HG03521 (cell line): Measurements from ENCODE around the gene COX18.
A peak's percentile ranks its signal among the peaks of the same experiment; 100 is the strongest.

Experiments
- ATAC-seq: cut with Tn5 transposase; IDR thresholded peaks from one replicate; pipeline ENCODE4 v1.9.1; 2021; ENCODE audit warnings: mild to moderate bottlenecking, moderate library complexity; ENCODE audit not compliant: unreplicated experiment

Gene COX18

GRCh38 chr4:73069338-73070073 is at the start of gene COX18:
Gene COX18, minus strand, starts transcription at chr4:73069716. Its CDS starts 67 bp downstream, at chr4:73069649.
- ATAC-seq, result peak; percentile 84

GRCh38 chr4:73109493-73109892 is 40.0 kb upstream of the COX18 start:
- ATAC-seq, result no peak

GRCh38 chr4:73104695-73105094 is 35.2 kb upstream of the COX18 start:
- no peak for ATAC-seq

- ATAC-seq, result no peak
These were observed 34.4 kb upstream of the COX18 start for GRCh38 chr4:73103799-73104503.

- no peak for ATAC-seq
These were observed 29.6 kb upstream of the COX18 start for GRCh38 chr4:73099143-73099542.

- no peak for ATAC-seq
These were observed 29.2 kb upstream of the COX18 start for GRCh38 chr4:73098713-73099112.

GRCh38 chr4:73098016-73098415 is 28.5 kb upstream of the COX18 start:
- no peak for ATAC-seq

- ATAC-seq, result no peak
These were observed 23.4 kb upstream of the COX18 start for GRCh38 chr4:73092868-73093267.

- no peak for ATAC-seq
These were observed 21.2 kb upstream of the COX18 start for GRCh38 chr4:73090738-73091137.

- no peak for ATAC-seq
These were observed 18.4 kb upstream of the COX18 start for GRCh38 chr4:73087871-73088270.

GRCh38 chr4:73086095-73086868 is 16.8 kb upstream of the COX18 start:
- ATAC-seq, result no peak

- ATAC-seq, result no peak
These were observed 11.3 kb upstream of the COX18 start for GRCh38 chr4:73080789-73081188.

GRCh38 chr4:73075832-73076231 is 6.3 kb upstream of the COX18 start:
- no peak for ATAC-seq

- ATAC-seq, result peak; percentile 12
These were observed 516 bp upstream of the COX18 start for GRCh38 chr4:73070074-73070390.

- ATAC-seq, result peak; percentile 1
These were observed 802 bp downstream of the COX18 start for GRCh38 chr4:73068491-73069337.

- ATAC-seq, result no peak
These were observed 1.5 kb downstream of the COX18 start for GRCh38 chr4:73067971-73068394.

- ATAC-seq, result no peak
These were observed 2.6 kb downstream of the COX18 start for GRCh38 chr4:73066928-73067327.

- ATAC-seq, result no peak
These were observed 3.1 kb downstream of the COX18 start for GRCh38 chr4:73066445-73066844.

GRCh38 chr4:73064536-73064935 is 5.0 kb downstream of the COX18 start:
- no peak for ATAC-seq

- peak; percentile 87 for ATAC-seq
These were observed 14.1 kb downstream of the COX18 start for GRCh38 chr4:73055241-73055897.
